ENCODE data around the gene FAM174B.

Gene FAM174B

GRCh38 chr15:92599394-92599970, 56.1 kb downstream of the FAM174B start:
- peak; percentile 68 for DNase-seq

- DNase-seq: no peak
Observed at GRCh38 chr15:92597548-92597947, 58.0 kb downstream of the FAM174B start.

GRCh38 chr15:92596623-92597022, 59.0 kb downstream of the FAM174B start:
- DNase-seq: no peak

GRCh38 chr15:92595506-92596381, 59.8 kb downstream of the FAM174B start:
- DNase-seq: no peak

GRCh38 chr15:92591275-92591674, 64.3 kb downstream of the FAM174B start:
- no peak for DNase-seq

GRCh38 chr15:92586966-92587365, 68.6 kb downstream of the FAM174B start:
- no peak for DNase-seq

GRCh38 chr15:92586383-92586942, 69.1 kb downstream of the FAM174B start:
- no peak for DNase-seq

GRCh38 chr15:92584105-92584504, 71.5 kb downstream of the FAM174B start:
- no peak for DNase-seq

- no peak for DNase-seq
Observed at GRCh38 chr15:92583096-92584034, 72.2 kb downstream of the FAM174B start.

GRCh38 chr15:92582206-92582605, 73.4 kb downstream of the FAM174B start:
- DNase-seq: no peak

GRCh38 chr15:92580933-92581445, 74.6 kb downstream of the FAM174B start:
- no peak for DNase-seq

- DNase-seq: no peak
Observed at GRCh38 chr15:92580521-92580920, 75.1 kb downstream of the FAM174B start.

- no peak for DNase-seq
Observed at GRCh38 chr15:92579931-92580470, 75.6 kb downstream of the FAM174B start.

GRCh38 chr15:92579486-92579885, 76.1 kb downstream of the FAM174B start:
- DNase-seq: no peak

- DNase-seq: no peak
Observed at GRCh38 chr15:92578096-92578835, 77.3 kb downstream of the FAM174B start.

- no peak for DNase-seq
Observed at GRCh38 chr15:92576597-92577200, 78.9 kb downstream of the FAM174B start.

- no peak for DNase-seq
Observed at GRCh38 chr15:92574566-92574965, 81.0 kb downstream of the FAM174B start.

- DNase-seq: no peak
Observed at GRCh38 chr15:92574161-92574560, 81.4 kb downstream of the FAM174B start.

- no peak for DNase-seq
Observed at GRCh38 chr15:92571824-92572223, 83.8 kb downstream of the FAM174B start.

GRCh38 chr15:92570391-92570790, 85.2 kb downstream of the FAM174B start:
- no peak for DNase-seq

- no peak for DNase-seq
Observed at GRCh38 chr15:92569778-92570177, 85.8 kb downstream of the FAM174B start.

Measured in fibroblast of skin of right biceps (primary cell).